GM10266 (cell line): ENCODE results near the gene CIZ1.

Experiments
- DNase-seq: peaks from one replicate; pipeline ENCODE4 v3.0.0; 2012; ENCODE audit errors: extremely low spot score
- CTCF ChIP-seq: IDR thresholded peaks from 2 replicates; pipeline ENCODE4 v1.5.1; 2012; ENCODE audit warnings: mild to moderate bottlenecking, low read depth; ENCODE audit not compliant: control insufficient read depth, insufficient read depth; ENCODE audit errors: missing control alignments

CIZ1 gene

GRCh38 chr9:128174062-128174461, 17.3 kb downstream of the CIZ1 start:
- no peak for DNase-seq
- TF ChIP-seq CTCF = no peak

GRCh38 chr9:128169925-128170324, 21.4 kb downstream of the CIZ1 start:
- no peak for TF ChIP-seq CTCF
- no peak for DNase-seq

- TF ChIP-seq CTCF = no peak
- DNase-seq = no peak
Measured at GRCh38 chr9:128169492-128169891, 21.9 kb downstream of the CIZ1 start.

GRCh38 chr9:128168731-128169308, 22.6 kb downstream of the CIZ1 start:
- no peak for DNase-seq
- TF ChIP-seq CTCF = no peak

- no peak for TF ChIP-seq CTCF
- DNase-seq = no peak
Measured at GRCh38 chr9:128167209-128167608, 24.2 kb downstream of the CIZ1 start.

GRCh38 chr9:128166169-128166568, 25.2 kb downstream of the CIZ1 start:
- TF ChIP-seq CTCF = no peak
- no peak for DNase-seq

GRCh38 chr9:128164307-128164885, 27.0 kb downstream of the CIZ1 start:
- no peak for DNase-seq
- TF ChIP-seq CTCF = no peak
